IMR-90 (cell line): ENCODE results near the gene YPEL2. TPM values are rescaled to one million over a fixed set of nuclear protein-coding genes. Genes with fewer than 3 reads are reported as not detected.

Experiments
- ATAC-seq: fragments of 200-7000 bp; cut with Tn5 transposase; 2 replicates; pipeline ENCODE4 v1.9.1; 2020; ENCODE audit warnings: low read depth, mild to moderate bottlenecking, moderate library complexity
- BruUV-seq: library from RNA; stranded (reverse); fragments of 400-500 nt; replicated peaks from 2 replicates; lab custom pipeline; 2021; lab: Mats Ljungman, UMichigan
- CTCF ChIA-PET: fragments of 300-600 bp; formaldehyde crosslinking; extraction: SDS; loops from one replicate; lab custom pipeline; 2021; ENCODE audit warnings: antibody characterized with exemption; lab: Yijun Ruan, JAX
- POLR2A ChIA-PET: fragments of 300-600 bp; sonication (Branson Sonifier 250); formaldehyde crosslinking; loops from one replicate; lab custom pipeline; 2022; ENCODE audit warnings: antibody characterized with exemption; ENCODE audit not compliant: unreplicated experiment; lab: Charles Lee
- DNase-seq: peaks from one replicate; pipeline ENCODE4 v3.0.0; 2013
- H2AFZ ChIP-seq: replicated peaks from 2 replicates; pipeline ENCODE3; 2013; ENCODE audit warnings: low read length, mild to moderate bottlenecking; ENCODE audit not compliant: poor library complexity
- H2AK5ac ChIP-seq: 2 replicates; pipeline ENCODE4 v1.6.1; 2013; ENCODE audit warnings: low read depth, low read length, inconsistent platforms
- H2AK9ac ChIP-seq: replicated peaks from 2 replicates; pipeline ENCODE3; 2013; ENCODE audit warnings: mild to moderate bottlenecking, low read depth, low read length, moderate library complexity; ENCODE audit not compliant: poor library complexity
- H2BK120ac ChIP-seq: 2 replicates; pipeline ENCODE4 v1.6.1; 2013; ENCODE audit warnings: low read depth, low read length, inconsistent platforms
- H2BK15ac ChIP-seq: 3 replicates; pipeline ENCODE4 v1.6.1; 2013; ENCODE audit warnings: low read depth, low read length, inconsistent platforms
- H2BK20ac ChIP-seq: 2 replicates; pipeline ENCODE4 v1.6.1; 2013; ENCODE audit warnings: low read depth, mild to moderate bottlenecking, inconsistent platforms, low read length, moderate library complexity
- H2BK5ac ChIP-seq: 2 replicates; pipeline ENCODE4 v1.6.1; 2013; ENCODE audit warnings: mild to moderate bottlenecking, low read depth, low read length, inconsistent platforms; ENCODE audit not compliant: poor library complexity, severe bottlenecking
- H3K14ac ChIP-seq: replicated peaks from 2 replicates; pipeline ENCODE4 v1.6.1; 2013; ENCODE audit warnings: low read depth, low read length, inconsistent platforms
- H3K18ac ChIP-seq: 2 replicates; pipeline ENCODE4 v1.6.1; 2013; ENCODE audit warnings: low read depth, low read length, control low read depth
- H3K23ac ChIP-seq: 2 replicates; pipeline ENCODE4 v1.6.1; 2013; ENCODE audit warnings: low read depth, low read length, inconsistent platforms
- H3K27ac ChIP-seq: 2 replicates; pipeline ENCODE4 v1.5.1; 2013; ENCODE audit warnings: mild to moderate bottlenecking, control low read depth, low read length; ENCODE audit not compliant: insufficient read depth
- H3K27me3 ChIP-seq: 2 replicates; pipeline ENCODE4 v1.6.1; 2013; ENCODE audit warnings: low read length; ENCODE audit not compliant: control insufficient read depth, insufficient read depth
- H3K36me3 ChIP-seq: 2 replicates; pipeline ENCODE4 v1.6.1; 2013; ENCODE audit warnings: low read length, mixed read lengths; ENCODE audit not compliant: control insufficient read depth, insufficient read depth
- H3K4ac ChIP-seq: 2 replicates; pipeline ENCODE4 v1.6.1; 2013; ENCODE audit warnings: low read depth, low read length, inconsistent platforms
- H3K4me1 ChIP-seq: 2 replicates; pipeline ENCODE4 v1.6.1; 2013; ENCODE audit warnings: low read length, mixed read lengths; ENCODE audit not compliant: control insufficient read depth, insufficient read depth
- H3K4me2 ChIP-seq: 2 replicates; pipeline ENCODE4 v1.6.1; 2013; ENCODE audit warnings: low read depth, mild to moderate bottlenecking, control low read depth, low read length, moderate library complexity
- H3K4me3 ChIP-seq: 2 replicates; pipeline ENCODE4 v1.5.1; 2013; ENCODE audit warnings: low read depth, mild to moderate bottlenecking, control low read depth, low read length, moderate library complexity; ENCODE audit not compliant: insufficient read depth
- H3K56ac ChIP-seq: 2 replicates; pipeline ENCODE4 v1.6.1; 2013; ENCODE audit warnings: low read length, inconsistent platforms; ENCODE audit not compliant: insufficient read depth; ENCODE audit errors: extremely low read depth
- H3K79me1 ChIP-seq, 2 experiments: 2 replicates each; pipeline ENCODE4 v1.6.1; 2013; ENCODE audit warnings: low read length in 2 of 2, inconsistent platforms in 1 of 2, low read depth in 1 of 2
- H3K9ac ChIP-seq: 2 replicates; pipeline ENCODE4 v1.6.1; 2013; ENCODE audit warnings: low read depth, low read length, control low read depth
- H3K9me1 ChIP-seq: 2 replicates; pipeline ENCODE4 v1.6.1; 2013; ENCODE audit warnings: low read length, inconsistent platforms; ENCODE audit not compliant: insufficient read depth
- H3K9me3 ChIP-seq: 2 replicates; pipeline ENCODE4 v1.6.1; 2013; ENCODE audit warnings: low read length; ENCODE audit not compliant: control insufficient read depth, insufficient read depth
- H4K20me1 ChIP-seq: 2 replicates; pipeline ENCODE4 v1.6.1; 2013; ENCODE audit warnings: low read length, inconsistent platforms; ENCODE audit not compliant: insufficient read depth
- H4K5ac ChIP-seq: 2 replicates; pipeline ENCODE4 v1.6.1; 2013; ENCODE audit warnings: mild to moderate bottlenecking, low read depth, low read length, control low read depth
- H4K8ac ChIP-seq, 2 experiments: 2 replicates each; pipeline ENCODE4 v1.6.1; 2013; ENCODE audit warnings: low read depth in 2 of 2, low read length in 2 of 2, control low read depth in 1 of 2, inconsistent platforms in 1 of 2
- H4K91ac ChIP-seq: 2 replicates; pipeline ENCODE4 v1.6.1; 2013; ENCODE audit warnings: low read depth, low read length, inconsistent platforms; ENCODE audit not compliant: insufficient read depth
- BHLHE40 ChIP-seq: fragments of 150-350 bp; IDR thresholded peaks from 2 replicates; pipeline ENCODE4 v1.6.1; 2016; ENCODE audit warnings: mild to moderate bottlenecking, low read depth, low read length
- CEBPB ChIP-seq: IDR thresholded peaks from 2 replicates; pipeline ENCODE4 v1.6.1; 2012; ENCODE audit warnings: low read depth, low read length, improper control_type of control experiment
- CHD1 ChIP-seq: IDR thresholded peaks from 2 replicates; pipeline ENCODE4 v1.6.1; 2012; ENCODE audit warnings: low read depth, low read length, improper control_type of control experiment
- CTCF ChIP-seq: conservative IDR thresholded peaks from 2 replicates; pipeline ENCODE4 v1.5.1; 2012; ENCODE audit warnings: mild to moderate bottlenecking, low read depth, low read length, improper control_type of control experiment
- FOS ChIP-seq: fragments of 150-350 bp; IDR thresholded peaks from 2 replicates; pipeline ENCODE4 v1.6.1; 2016; ENCODE audit warnings: low read depth, low read length
- MAFK ChIP-seq: IDR thresholded peaks from 2 replicates; pipeline ENCODE4 v1.6.1; 2012; ENCODE audit warnings: low read depth, low read length, improper control_type of control experiment
- MXI1 ChIP-seq: IDR thresholded peaks from 2 replicates; pipeline ENCODE4 v1.6.1; 2012; ENCODE audit warnings: low read depth, mild to moderate bottlenecking, low read length, moderate library complexity, borderline replicate concordance
- NFE2L2 ChIP-seq: fragments of 150-350 bp; IDR thresholded peaks from 2 replicates; pipeline ENCODE4 v1.6.1; 2016; ENCODE audit warnings: low read depth, mild to moderate bottlenecking, low read length
- POLR2A ChIP-seq: IDR thresholded peaks from 2 replicates; pipeline ENCODE4 v1.6.1; 2012; ENCODE audit warnings: mild to moderate bottlenecking, low read depth, low read length
- RAD21 ChIP-seq: IDR thresholded peaks from 2 replicates; pipeline ENCODE4 v1.6.1; 2012; ENCODE audit warnings: low read length, improper control_type of control experiment
- RCOR1 ChIP-seq: IDR thresholded peaks from 2 replicates; pipeline ENCODE4 v1.6.1; 2012; ENCODE audit warnings: mild to moderate bottlenecking, low read length, improper control_type of control experiment; ENCODE audit not compliant: insufficient replicate concordance
- RFX5 ChIP-seq: IDR thresholded peaks from 2 replicates; pipeline ENCODE4 v1.8.0; 2012; ENCODE audit warnings: low read depth, mild to moderate bottlenecking, low read length, moderate library complexity
- SMC3 ChIP-seq: fragments of 150-350 bp; IDR thresholded peaks from 2 replicates; pipeline ENCODE4 v1.6.1; 2016; ENCODE audit warnings: low read depth, mild to moderate bottlenecking, antibody characterized with exemption, low read length, moderate library complexity
- USF2 ChIP-seq: fragments of 150-350 bp; IDR thresholded peaks from 2 replicates; pipeline ENCODE4 v1.6.1; 2017; ENCODE audit warnings: mild to moderate bottlenecking, antibody characterized with exemption, low read length, low read depth
- WGBS, 2 experiments: methylation state at CpG; one replicate each; pipeline versions ENCODE4 v1.1.5 to v1.1.7; 2013; ENCODE audit warnings: missing lambda C conversion rate in 2 of 2; ENCODE audit not compliant: insufficient read length in 1 of 2; ENCODE audit errors: extremely low coverage in 2 of 2; 5-methylcytosine and 5-hydroxymethylcytosine counted together
- dilution Hi-C: fragments of 300-500 bp; cut with HindIII; formaldehyde crosslinking; loops from one replicate; pipeline ENCODE4 v1.14.3; 2018; ENCODE audit warnings: low sequenced_read_pairs; ENCODE audit not compliant: unreplicated experiment
- in situ Hi-C: fragments of 300-500 bp; cut with MboI; formaldehyde crosslinking; loops from 3 replicates; pipeline ENCODE4 v1.14.3; 2019; ENCODE audit warnings: low sequenced_read_pairs, inconsistent platforms, mixed read lengths
- intact Hi-C: fragments of 100-400 bp; cut with micrococcal nuclease; formaldehyde crosslinking; loops from 2 replicates; pipeline ENCODE4 v1.10.0; 2022
- polyA plus RNA-seq, 3 experiments: library from polyadenylated mRNA; depleted of rRNA; stranded (reverse); fragments of >200 nt; gene quantifications; 2 replicates each; pipeline ENCODE4 v1.2.3, GENCODE V29; 2012; ENCODE audit warnings: low replicate concordance in 1 of 3
- total RNA-seq: library from RNA; depleted of rRNA; stranded (reverse); fragments of >200 nt; gene quantifications from 2 replicates; pipeline ENCODE4 v1.2.3, GENCODE V29; 2012
- TF ChIP-seq, protein P1 (sequence below): fragments of 150-350 bp; IDR thresholded peaks from 2 replicates; pipeline ENCODE4 v1.6.1; 2016; ENCODE audit warnings: low read depth, mild to moderate bottlenecking, low read length, moderate library complexity, borderline replicate concordance

The YPEL2 gene
- total and polyA plus RNA-seq, 2 of the 4 experiments (the other 2 are of a cell fraction), result 2.3 to 3.4 TPM

- POLR2A ChIA-PET, result no interaction called here
- H3K36me3 ChIP-seq, result no peaks in the 10 kb centered on the region
- dilution Hi-C loops, result no loop called here
Observed at GRCh38 chr17:59349178-59349577, 17.7 kb downstream of the YPEL2 start.

More at GRCh38 chr17:59349178-59349577, 17.7 kb downstream of the YPEL2 start:
- CTCF ChIA-PET, result interaction anchor here (0.6 to 0.7 kb wide), 3 partner anchors 8 to 29 kb away, joined by 3 to 5 read pairs (median 4); no protein-coding TSS in a partner anchor
- Histone ChIP-seq H3K56ac (no peak overlapping the region), H4K91ac (no peak overlapping the region), H3K4me1 (peaks cover 2% of the 10 kb centered on the region; the same call in 1 of the 2 replicates), H3K4me3 (no peak overlapping the region), H2AK5ac (no peak overlapping the region), H3K18ac (no peak overlapping the region), H3K79me1 (peaks cover 0 to 2% of the 10 kb centered on the region in 2 experiments; a peak in 2 of 4 replicates), H2AK9ac (no peak overlapping the region), H4K5ac (no peak overlapping the region), H3K4me2 (no peak overlapping the region), H3K9me3 (no peaks in the 10 kb centered on the region), H2BK15ac (no peak overlapping the region), H3K9me1 (no peaks in the 10 kb centered on the region), H4K20me1 (peaks cover 7% of the 10 kb centered on the region; the same call in 1 of the 2 replicates), H3K27me3 (peaks cover 12% of the 10 kb centered on the region), H3K9ac (no peak overlapping the region), H2BK20ac (no peak overlapping the region), H3K14ac (no peak overlapping the region), H3K23ac (no peak overlapping the region), H2AFZ (no peak overlapping the region), H2BK120ac (no peak overlapping the region), H3K4ac (no peak overlapping the region), H2BK5ac (no peak overlapping the region), H3K27ac (no peak overlapping the region), H4K8ac (no peak overlapping the region)
- no TSS peak for BruUV-seq
- ATAC-seq (no peak), DNase-seq (no peak)
- no CpG with 5 or more reads among the region's 8 CpGs for WGBS, 2 experiments
- intact Hi-C loops (no loop called here), in situ Hi-C loops (no loop called here)
- TF ChIP-seq CTCF (no peak), FOS (no peak), MXI1 (no peak), RFX5 (no peak), MAFK (no peak), CEBPB (no peak), NFE2L2 (no peak), BHLHE40 (no peak), POLR2A (no peak), RAD21 (no peak), RCOR1 (no peak), USF2 (no peak), SMC3 (no peak), CHD1 (no peak)
- TF ChIP-seq, protein P1, sequence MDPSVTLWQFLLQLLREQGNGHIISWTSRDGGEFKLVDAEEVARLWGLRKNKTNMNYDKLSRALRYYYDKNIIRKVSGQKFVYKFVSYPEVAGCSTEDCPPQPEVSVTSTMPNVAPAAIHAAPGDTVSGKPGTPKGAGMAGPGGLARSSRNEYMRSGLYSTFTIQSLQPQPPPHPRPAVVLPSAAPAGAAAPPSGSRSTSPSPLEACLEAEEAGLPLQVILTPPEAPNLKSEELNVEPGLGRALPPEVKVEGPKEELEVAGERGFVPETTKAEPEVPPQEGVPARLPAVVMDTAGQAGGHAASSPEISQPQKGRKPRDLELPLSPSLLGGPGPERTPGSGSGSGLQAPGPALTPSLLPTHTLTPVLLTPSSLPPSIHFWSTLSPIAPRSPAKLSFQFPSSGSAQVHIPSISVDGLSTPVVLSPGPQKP, result no peak
